GM04503 (cell line): ENCODE measurements around the gene CKAP2L.
"Not testable (repeated sequence)": the region's sequence is repeated elsewhere in the genome, so short reads cannot be mapped to it uniquely, and the experiment has no call there.

Source experiments
- DNase-seq: peaks from one replicate; pipeline ENCODE4 v3.0.0-alpha.2; 2012; ENCODE audit warnings: low read depth

The CKAP2L gene

GRCh38 chr2:112726487-112727190, 37.8 kb downstream of the CKAP2L start:
- peak; percentile 39 for DNase-seq

GRCh38 chr2:112725545-112726457, 38.6 kb downstream of the CKAP2L start:
- no peak for DNase-seq

DNA sequence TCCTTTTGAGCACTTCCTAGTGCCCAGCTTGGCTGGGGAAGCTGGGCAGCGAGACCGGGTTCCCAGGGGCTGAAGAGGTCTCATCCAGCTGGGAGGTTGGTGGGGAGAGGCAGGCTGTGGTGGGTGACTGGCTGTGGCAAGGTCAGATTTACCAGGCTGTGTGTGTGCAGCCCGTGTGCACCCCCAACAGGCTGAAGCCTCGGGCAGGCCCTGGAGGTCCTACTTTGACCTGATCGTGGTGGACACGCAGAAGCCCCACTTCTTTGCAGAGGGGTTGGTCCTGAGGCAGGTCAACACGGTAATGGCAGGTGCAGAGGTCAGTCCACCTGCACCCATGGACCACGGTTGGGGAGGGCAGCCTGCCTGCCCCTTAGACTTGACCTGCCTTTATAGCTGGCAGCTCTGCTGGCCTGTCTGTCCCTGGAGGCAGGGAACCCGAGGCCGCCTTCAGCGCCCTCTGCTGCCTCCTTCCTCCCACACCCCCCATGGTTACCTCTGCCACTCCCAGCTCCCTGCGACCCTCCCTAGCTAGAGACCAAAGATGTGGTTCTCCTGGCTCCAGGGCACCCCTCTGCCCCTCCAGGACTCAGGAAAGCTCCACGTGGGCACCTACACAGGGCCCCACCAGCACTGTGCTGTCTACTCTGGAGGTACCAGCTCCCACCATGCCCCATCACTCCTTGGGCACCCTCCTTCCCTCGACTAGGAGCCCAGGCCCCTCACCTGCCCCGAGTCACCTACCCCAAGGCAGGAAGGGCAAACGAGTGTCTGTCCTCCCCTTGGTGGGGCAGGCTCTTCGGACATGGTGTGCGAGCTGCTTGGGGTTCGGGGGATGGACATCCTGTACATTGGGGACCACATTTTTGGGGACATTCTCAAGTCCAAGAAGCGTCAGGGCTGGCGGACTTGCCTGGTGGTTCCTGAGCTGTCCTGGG, 39.6 kb downstream of the CKAP2L start:
- no peak for DNase-seq

DNA sequence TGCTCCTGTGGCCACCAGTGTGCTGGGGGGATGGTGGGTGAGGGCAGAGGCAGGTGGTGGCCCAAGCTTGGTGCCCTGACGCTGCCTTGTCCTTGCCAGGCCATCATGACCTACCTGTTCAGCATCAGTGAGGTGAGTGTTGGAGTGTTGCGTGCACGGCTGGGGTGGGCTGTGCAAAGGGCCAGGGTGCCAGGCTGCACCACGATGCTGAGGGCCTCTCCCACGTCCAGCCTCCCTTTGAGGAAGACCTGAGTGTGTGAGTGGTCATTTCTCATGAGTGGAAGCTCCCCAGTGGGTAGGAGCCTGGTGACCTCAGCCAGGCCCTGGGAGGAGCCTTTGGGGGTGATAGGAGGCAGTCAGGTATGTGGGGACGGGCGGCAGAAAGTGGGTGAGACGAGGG, 40.4 kb downstream of the CKAP2L start:
- no peak for DNase-seq

GRCh38 chr2:112723547-112723940, 40.9 kb downstream of the CKAP2L start:
- DNase-seq, result no peak

- no peak for DNase-seq
Measured at GRCh38 chr2:112722816-112723546, 41.4 kb downstream of the CKAP2L start.

- no peak for DNase-seq
Measured at GRCh38 chr2:112721819-112722522, 42.4 kb downstream of the CKAP2L start.

DNA sequence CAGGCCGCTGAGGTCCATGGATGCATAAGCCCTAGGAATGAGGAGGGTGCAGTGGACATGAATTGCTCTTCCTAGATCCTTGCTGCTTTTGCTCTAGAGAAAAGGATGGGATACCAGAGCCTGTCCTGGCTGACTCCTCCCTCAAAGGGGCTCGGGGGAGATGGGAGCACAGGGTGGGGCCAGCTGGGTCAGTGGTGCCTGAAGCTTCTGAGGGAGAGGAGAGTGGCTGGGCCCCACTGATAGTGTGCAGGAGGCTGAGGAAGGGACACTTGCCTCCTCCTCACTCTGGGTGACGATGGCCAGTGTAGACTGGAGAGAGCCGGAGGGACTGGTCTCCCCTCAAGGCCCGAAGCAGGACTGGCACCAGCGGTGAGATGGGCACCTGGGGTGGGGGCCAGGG, 43.6 kb downstream of the CKAP2L start, which contains the start of gene NT5DC4:
Gene NT5DC4, plus strand, starts transcription at position 236 of the 400 bp plus-strand sequence. Its CDS starts 60 bp downstream, at position 296.
- no peak for DNase-seq

GRCh38 chr2:112718863-112719370, 45.5 kb downstream of the CKAP2L start:
- no peak for DNase-seq

GRCh38 chr2:112716826-112717352, 47.5 kb downstream of the CKAP2L start:
- DNase-seq, result not testable (repeated sequence)

- DNase-seq, result not testable (repeated sequence)
Measured at GRCh38 chr2:112716094-112716493, 48.3 kb downstream of the CKAP2L start.

- DNase-seq, result no peak
Measured at GRCh38 chr2:112714836-112715631, 49.4 kb downstream of the CKAP2L start.

DNA sequence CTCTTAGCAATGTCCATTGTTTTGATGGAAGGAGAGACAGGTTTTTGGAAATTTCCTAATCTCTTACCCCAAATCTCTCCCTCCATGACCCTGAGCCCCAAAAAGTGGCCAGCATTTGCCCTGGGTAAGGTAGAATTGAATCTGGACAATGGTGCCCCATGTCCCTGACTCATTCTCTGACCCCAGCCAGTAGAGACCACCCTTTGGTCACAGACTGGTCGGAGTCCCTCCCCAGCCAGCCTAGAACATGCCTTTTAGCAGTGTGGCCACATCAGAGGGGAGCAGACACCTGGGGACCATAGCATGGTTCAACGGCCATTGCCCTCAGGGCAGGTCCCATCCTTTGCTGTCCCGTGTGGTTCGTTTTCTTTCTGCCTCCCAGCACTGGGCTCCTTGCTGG, 50.1 kb downstream of the CKAP2L start:
- DNase-seq, result no peak

- no peak for DNase-seq
Measured at GRCh38 chr2:112713926-112714325, 50.5 kb downstream of the CKAP2L start.

DNA sequence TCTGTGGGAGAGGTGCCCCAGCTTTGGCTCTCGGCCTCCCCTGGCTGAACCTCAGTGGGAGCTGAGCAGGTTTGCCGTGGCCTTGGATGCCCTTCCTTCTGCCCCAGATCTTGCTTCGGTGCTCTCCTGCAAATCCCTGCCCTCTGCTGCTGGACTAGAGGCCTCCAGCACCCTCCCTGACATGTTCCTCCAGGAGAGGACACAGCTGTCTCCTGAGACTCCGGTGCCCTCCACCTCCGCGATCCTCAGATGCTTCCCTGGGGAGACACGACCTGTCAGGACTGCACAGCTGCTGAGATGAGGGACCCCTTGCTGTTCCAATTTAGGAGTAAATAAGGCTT, 50.9 kb downstream of the CKAP2L start:
- DNase-seq, result no peak

DNA sequence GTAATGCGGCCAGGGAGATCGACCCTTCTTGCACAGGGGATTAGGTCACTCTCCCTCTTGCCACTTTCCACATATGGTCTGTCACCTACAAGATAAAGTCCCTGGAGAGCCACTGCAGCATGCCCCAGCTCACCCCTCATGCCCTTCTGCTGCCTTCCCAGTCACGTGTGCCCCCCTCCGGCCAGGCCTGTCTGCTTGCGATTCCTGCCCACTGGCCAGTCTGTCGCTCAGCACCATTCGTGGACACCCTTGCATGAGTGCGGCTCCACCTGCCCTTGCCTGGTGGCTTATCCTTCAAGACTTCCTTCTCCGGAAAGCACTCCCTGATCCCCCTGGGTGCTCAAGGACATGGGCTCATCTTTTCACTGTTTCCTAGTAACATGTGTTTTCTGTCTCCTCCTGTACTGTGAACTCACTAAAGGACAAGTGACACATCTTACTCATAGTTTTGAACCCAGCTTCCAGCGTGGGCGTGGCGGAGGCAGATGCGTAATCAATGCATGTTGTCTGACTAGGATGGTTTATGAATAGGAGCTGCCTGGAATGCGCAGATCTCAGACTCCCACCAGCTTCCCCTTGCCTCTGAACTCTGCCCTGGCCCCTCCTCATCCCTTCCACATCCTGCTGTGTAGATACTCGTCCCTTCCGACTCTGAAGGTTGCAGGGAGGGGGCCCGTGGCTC, 51.4 kb downstream of the CKAP2L start:
- DNase-seq, result peak; percentile 42

DNA sequence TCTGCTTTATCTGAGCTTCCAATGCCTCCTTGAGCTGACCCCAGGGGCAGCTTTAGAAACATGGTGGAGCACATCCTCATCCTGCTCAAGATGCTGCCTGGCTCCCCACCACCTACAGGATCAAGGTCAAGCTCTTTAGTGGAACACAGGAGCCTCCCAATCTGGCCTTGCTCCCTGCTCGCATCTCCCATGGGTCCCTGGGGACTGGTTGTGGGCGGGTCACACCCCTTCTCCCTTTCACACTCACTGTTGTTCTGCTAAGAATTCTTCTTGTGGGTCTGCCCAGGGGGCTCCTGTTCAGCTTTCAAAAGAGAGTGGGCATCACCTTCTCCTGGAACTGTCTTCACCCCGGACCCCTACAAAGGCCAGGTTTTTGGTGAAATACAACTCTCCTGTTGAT, 51.9 kb downstream of the CKAP2L start:
- no peak for DNase-seq

DNA sequence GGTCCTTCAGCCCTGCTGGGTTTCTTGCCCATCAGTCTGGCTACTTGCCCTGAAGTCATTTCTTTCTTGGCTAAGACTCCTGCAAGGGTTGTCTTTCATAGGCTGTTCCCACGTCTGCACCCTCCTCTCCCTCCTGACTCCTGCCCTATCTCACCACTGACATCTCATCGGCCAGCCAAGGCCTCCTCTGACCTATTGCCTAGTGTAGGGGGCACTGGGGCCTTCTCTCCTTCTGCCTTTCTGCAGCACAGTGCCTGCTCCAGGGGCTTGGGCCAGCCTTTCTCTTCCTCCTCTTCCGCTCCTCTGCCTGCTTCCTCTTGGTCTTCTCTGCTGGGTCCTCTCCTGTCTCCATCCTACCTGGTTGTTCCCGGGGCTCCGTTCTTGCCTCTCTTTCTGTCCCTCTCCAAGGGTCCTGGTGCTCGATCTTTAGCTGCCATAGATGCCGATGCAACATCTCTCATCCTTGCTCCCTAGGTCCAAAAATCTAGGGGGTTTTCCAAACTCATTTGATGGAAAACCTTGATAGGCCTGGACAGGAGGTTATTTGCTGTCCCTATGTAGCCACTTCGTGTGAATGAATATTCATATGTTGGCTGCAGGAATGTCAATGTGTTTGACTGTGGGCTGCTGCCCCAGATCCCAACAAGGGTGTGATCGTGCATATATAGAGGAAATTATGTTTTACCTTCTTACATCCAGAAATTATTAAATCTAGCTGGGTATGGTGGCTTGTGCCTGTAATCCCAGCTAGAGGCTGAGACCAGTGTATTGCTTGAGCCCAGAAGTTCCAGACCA, 53.3 kb downstream of the CKAP2L start:
- no peak for DNase-seq
